ENCODE measurements around the gene MMADHC. TPM values are rescaled to one million over a fixed set of nuclear protein-coding genes. Genes with fewer than 3 reads are reported as not detected.

Gene MMADHC
- total and polyA plus RNA-seq, 2 experiments from 2014 or later, result 156 to 195 TPM

DNA sequence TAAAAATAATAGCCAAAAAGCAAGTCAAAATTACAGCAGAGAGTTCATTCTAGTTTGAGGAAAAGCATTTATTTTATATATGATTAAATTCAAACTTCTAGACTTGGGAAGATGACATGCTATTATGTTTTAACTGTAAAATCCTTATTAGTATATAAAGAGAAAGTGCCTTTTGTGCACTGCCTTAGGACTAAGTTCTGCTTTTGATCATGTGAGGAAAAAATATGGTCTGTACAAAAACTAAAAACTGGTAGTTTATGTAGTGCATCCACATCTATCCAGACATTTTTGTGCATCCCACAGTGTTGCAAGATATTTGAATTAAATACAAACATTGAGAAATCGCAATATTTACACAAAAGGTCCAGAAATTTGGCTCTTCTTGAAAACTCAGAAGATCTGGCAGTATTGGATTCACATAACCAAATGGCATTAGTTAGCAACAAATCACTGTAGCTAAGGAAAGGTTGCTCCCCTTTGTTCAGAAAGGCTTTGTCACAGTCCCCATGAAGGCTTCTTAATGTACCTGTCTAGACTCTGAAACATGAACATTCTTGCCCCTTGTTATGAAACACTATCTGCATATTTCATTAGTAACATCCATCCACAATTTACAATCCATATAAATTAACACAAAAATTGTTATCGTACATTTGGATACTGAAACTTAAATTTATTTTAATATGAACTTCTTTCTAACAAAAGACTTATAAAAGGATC lies 2.2 kb downstream of the MMADHC start:
- Histone ChIP-seq H3K79me2 (ENCODE audit: insufficient read depth) (peaks cover 71% of the 10 kb centered on the region), H3K4me1 (ENCODE audit: insufficient read depth) (peaks cover 45% of the 10 kb centered on the region), H3K27me3 (replicated peaks; ENCODE audit: insufficient read depth) (no peaks in the 10 kb centered on the region), H3K4me3 (peak overlapping the region; percentile 92), H4K20me1 (ENCODE audit: insufficient read depth) (no peaks in the 10 kb centered on the region), H3K9me3 (ENCODE audit: low read depth) (no peaks in the 10 kb centered on the region), H3K9ac (peak overlapping the region; percentile 98), H3K9me2 (ENCODE audit: insufficient read depth) (no peaks in the 10 kb centered on the region), H3F3A (ENCODE audit: insufficient read depth) (peaks cover 22% of the 10 kb centered on the region; the same call in 1 of the 2 replicates), H2AFZ (no peak overlapping the region), H3K27ac (no peak overlapping the region), H3K4me2 (ENCODE audit: unreplicated experiment) (peak overlapping the region; percentile 95), H3K36me3 (ENCODE audit: low read depth) (peaks cover 34% of the 10 kb centered on the region)
- no peak for DNase-seq
- 21 to 28% methylated on average over 2 of the region's 2 CpGs for WGBS, 2 experiments (ENCODE audit: low coverage in 1 of 2, low lambda C conversion rate in 2 of 2, missing lambda C conversion rate in 2 of 2)
- TF ChIP-seq EZH2 (IDR thresholded peaks at IDR 0.05; ENCODE audit: insufficient read depth, poor library complexity, severe bottlenecking) (no peak), EZH2phosphoT487 (IDR thresholded peaks at IDR 0.05; ENCODE audit: insufficient read depth, low read depth) (no peak)
- in situ Hi-C loops (cut with MboI), result loop anchor here (25.0 kb wide), 2 partner anchors 1452 to 1852 kb away; no protein-coding TSS in a partner anchor

GRCh38 chr2:149579972-149580882 lies 7.3 kb downstream of the MMADHC start:
- DNase-seq, result peak; percentile 35
- in situ Hi-C loops (cut with MboI), result loop anchor here (25.0 kb wide), 2 partner anchors 1457 to 1857 kb away; no protein-coding TSS in a partner anchor
- Histone ChIP-seq H3F3A (ENCODE audit: insufficient read depth) (peaks cover 53% of the 10 kb centered on the region; the same call in 1 of the 2 replicates), H3K27me3 (replicated peaks; ENCODE audit: insufficient read depth) (no peaks in the 10 kb centered on the region), H3K4me3 (no peak overlapping the region), H3K9me2 (ENCODE audit: insufficient read depth) (no peaks in the 10 kb centered on the region), H3K27ac (0 out of 2 replicates have a peak overlapping the region, but pooled peaks have one; percentile 6), H3K79me2 (ENCODE audit: insufficient read depth) (peaks cover 90% of the 10 kb centered on the region), H3K9me3 (ENCODE audit: low read depth) (no peaks in the 10 kb centered on the region), H3K9ac (no peak overlapping the region), H3K36me3 (ENCODE audit: low read depth) (peaks cover 85% of the 10 kb centered on the region), H3K4me1 (ENCODE audit: insufficient read depth) (peaks cover 37% of the 10 kb centered on the region), H3K4me2 (ENCODE audit: unreplicated experiment) (no peak overlapping the region), H2AFZ (no peak overlapping the region), H4K20me1 (ENCODE audit: insufficient read depth) (no peaks in the 10 kb centered on the region)
- TF ChIP-seq EZH2phosphoT487 (IDR thresholded peaks at IDR 0.05; ENCODE audit: insufficient read depth, low read depth) (no peak), EZH2 (IDR thresholded peaks at IDR 0.05; ENCODE audit: insufficient read depth, poor library complexity, severe bottlenecking) (no peak)
- 67 to 71% methylated on average over 7 of the region's 7 CpGs for WGBS, 2 experiments (ENCODE audit: low coverage in 1 of 2, low lambda C conversion rate in 2 of 2, missing lambda C conversion rate in 2 of 2)

GRCh38 chr2:149577269-149577668 lies 10.3 kb downstream of the MMADHC start:
- Histone ChIP-seq H3K27me3 (replicated peaks; ENCODE audit: insufficient read depth) (no peaks in the 10 kb centered on the region), H3K27ac (no peak overlapping the region), H3K9me3 (ENCODE audit: low read depth) (no peaks in the 10 kb centered on the region), H3K36me3 (ENCODE audit: low read depth) (peaks cover 86% of the 10 kb centered on the region), H2AFZ (no peak overlapping the region), H3F3A (ENCODE audit: insufficient read depth) (peaks cover 46% of the 10 kb centered on the region; the same call in 1 of the 2 replicates), H3K9ac (no peak overlapping the region), H3K79me2 (ENCODE audit: insufficient read depth) (peaks cover 77% of the 10 kb centered on the region), H3K4me2 (ENCODE audit: unreplicated experiment) (no peak overlapping the region), H3K9me2 (ENCODE audit: insufficient read depth) (no peaks in the 10 kb centered on the region), H3K4me1 (ENCODE audit: insufficient read depth) (peaks cover 36% of the 10 kb centered on the region), H3K4me3 (no peak overlapping the region), H4K20me1 (ENCODE audit: insufficient read depth) (no peaks in the 10 kb centered on the region; the same call in 1 of the 2 replicates)
- TF ChIP-seq EZH2 (IDR thresholded peaks at IDR 0.05; ENCODE audit: insufficient read depth, poor library complexity, severe bottlenecking) (no peak), EZH2phosphoT487 (IDR thresholded peaks at IDR 0.05; ENCODE audit: insufficient read depth, low read depth) (no peak)
- DNase-seq, result no peak
- 61 to 82% methylated on average over 2 of the region's 2 CpGs for WGBS, 2 experiments (ENCODE audit: low coverage in 1 of 2, low lambda C conversion rate in 2 of 2, missing lambda C conversion rate in 2 of 2)
- in situ Hi-C loops (cut with MboI), result loop anchor here (25.0 kb wide), 2 partner anchors 1460 to 1860 kb away; no protein-coding TSS in a partner anchor

DNA sequence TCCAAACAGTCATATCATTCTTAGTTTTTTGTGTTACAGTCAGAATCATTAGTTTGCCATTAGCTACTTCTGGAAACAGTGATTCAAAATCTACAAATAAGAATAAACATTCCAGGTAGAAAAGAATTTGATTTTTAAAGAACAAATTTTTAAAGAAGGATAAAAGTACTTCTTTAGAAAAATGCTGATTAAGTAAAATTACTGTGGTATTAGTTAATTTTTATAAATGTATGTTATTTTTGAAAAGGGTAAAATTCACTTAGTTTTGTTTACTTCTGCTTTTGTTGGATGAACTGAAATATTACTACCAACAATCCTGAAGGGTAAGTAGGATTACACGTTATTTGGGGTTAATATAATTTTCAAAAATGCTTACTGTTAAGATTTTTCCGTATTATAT lies 11.8 kb downstream of the MMADHC start:
- Histone ChIP-seq H2AFZ (no peak overlapping the region), H3F3A (ENCODE audit: insufficient read depth) (peaks cover 36% of the 10 kb centered on the region; the same call in 1 of the 2 replicates), H4K20me1 (ENCODE audit: insufficient read depth) (no peaks in the 10 kb centered on the region; the same call in 1 of the 2 replicates), H3K4me3 (no peak overlapping the region), H3K36me3 (ENCODE audit: low read depth) (peaks cover 82% of the 10 kb centered on the region), H3K9me3 (ENCODE audit: low read depth) (no peaks in the 10 kb centered on the region), H3K9me2 (ENCODE audit: insufficient read depth) (no peaks in the 10 kb centered on the region), H3K9ac (no peak overlapping the region), H3K79me2 (ENCODE audit: insufficient read depth) (peaks cover 67% of the 10 kb centered on the region), H3K4me2 (ENCODE audit: unreplicated experiment) (no peak overlapping the region), H3K27ac (no peak overlapping the region), H3K27me3 (replicated peaks; ENCODE audit: insufficient read depth) (no peaks in the 10 kb centered on the region), H3K4me1 (ENCODE audit: insufficient read depth) (peaks cover 31% of the 10 kb centered on the region)
- no peak for TF ChIP-seq EZH2 (IDR thresholded peaks at IDR 0.05; ENCODE audit: insufficient read depth, poor library complexity, severe bottlenecking)
- TF ChIP-seq EZH2phosphoT487 (IDR thresholded peaks at IDR 0.05; ENCODE audit: insufficient read depth, low read depth), result no peak
- DNase-seq, result no peak
- 46 to 60% methylated on average over 2 of the region's 2 CpGs for WGBS, 2 experiments (ENCODE audit: low coverage in 1 of 2, low lambda C conversion rate in 2 of 2, missing lambda C conversion rate in 2 of 2)
- in situ Hi-C loops (cut with MboI), result loop anchor here (25.0 kb wide), 2 partner anchors 1462 to 1862 kb away; no protein-coding TSS in a partner anchor

All from GM23248 (cell line).